ENCODE results near the gene FAM107B. TPM values are rescaled to one million over a fixed set of nuclear protein-coding genes. Genes with fewer than 3 reads are reported as not detected.

FAM107B gene
- total and polyA plus RNA-seq, 2 of the 4 experiments (the other 2 are of a cell fraction) = 26.4 to 27.1 TPM

DNA sequence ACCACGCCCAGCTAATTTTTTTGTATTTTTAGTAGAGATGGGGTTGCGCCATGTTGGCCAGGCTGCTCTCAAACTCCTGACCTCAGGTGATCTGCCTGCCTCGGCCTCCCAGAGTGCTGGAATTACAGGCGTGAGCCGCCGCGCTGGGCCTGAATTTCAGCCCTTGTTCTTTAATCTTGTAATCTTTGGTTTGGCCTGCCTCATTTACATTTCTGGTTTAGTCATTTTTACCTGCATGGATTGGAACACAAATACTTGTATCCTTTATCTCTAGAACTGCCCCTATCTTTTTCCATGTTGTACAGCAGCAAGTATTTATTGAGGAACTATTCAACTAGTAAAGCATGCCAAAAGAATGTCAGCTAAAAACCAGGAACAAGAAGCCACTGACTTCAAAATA is 248.4 kb downstream of the FAM107B start:
- Histone ChIP-seq H4K91ac (ENCODE audit: insufficient read depth, low read depth, low read length) (no peak overlapping the region), H2BK15ac (ENCODE audit: low read depth, low read length) (no peak overlapping the region)

More for the DNA sequence above, 248.4 kb downstream of the FAM107B start:
- Histone ChIP-seq H2AFZ (replicated peaks; ENCODE audit: low read length, poor library complexity) (no peak overlapping the region), H3K18ac (ENCODE audit: low read depth, low read length) (no peak overlapping the region), H3K9me1 (ENCODE audit: insufficient read depth, low read length) (peaks cover 9% of the 10 kb centered on the region), H3K79me1 (ENCODE audit: low read depth in 1 of 2, low read length in 2 of 2) (peaks cover 41 to 76% of the 10 kb centered on the region in 2 experiments), H2BK20ac (ENCODE audit: low read depth, low read length) (no peak overlapping the region), H3K27ac (ENCODE audit: insufficient read depth, low read length) (no peak overlapping the region), H3K23ac (ENCODE audit: low read depth, low read length) (no peak overlapping the region), H3K14ac (replicated peaks; ENCODE audit: low read depth, low read length) (no peak overlapping the region), H3K27me3 (ENCODE audit: control insufficient read depth, insufficient read depth, low read length) (no peaks in the 10 kb centered on the region), H3K4me2 (ENCODE audit: low read depth, low read length) (no peak overlapping the region), H3K9me3 (ENCODE audit: control insufficient read depth, insufficient read depth, low read length) (no peaks in the 10 kb centered on the region), H4K8ac (ENCODE audit: low read depth in 2 of 2, low read length in 2 of 2) (no peak overlapping the region), H3K4me3 (ENCODE audit: insufficient read depth, low read depth, low read length) (no peak overlapping the region), H4K20me1 (ENCODE audit: insufficient read depth, low read length) (peaks cover 17% of the 10 kb centered on the region; the same call in 1 of the 2 replicates), H3K4ac (ENCODE audit: low read depth, low read length) (no peak overlapping the region), H4K5ac (ENCODE audit: low read depth, low read length) (no peak overlapping the region), H2BK5ac (ENCODE audit: low read depth, low read length, poor library complexity, severe bottlenecking) (no peak overlapping the region), H2AK9ac (replicated peaks; ENCODE audit: low read depth, low read length, poor library complexity) (no peak overlapping the region), H3K4me1 (ENCODE audit: control insufficient read depth, insufficient read depth, low read length) (peaks cover 13% of the 10 kb centered on the region), H3K9ac (ENCODE audit: low read depth, low read length) (no peak overlapping the region), H3K36me3 (ENCODE audit: control insufficient read depth, insufficient read depth, low read length) (peaks cover 14% of the 10 kb centered on the region), H2AK5ac (ENCODE audit: low read depth, low read length) (no peak overlapping the region), H2BK120ac (ENCODE audit: low read depth, low read length) (no peak overlapping the region), H3K56ac (ENCODE audit: extremely low read depth, insufficient read depth, low read length) (no peak overlapping the region)
- TF ChIP-seq FOS (IDR thresholded peaks at IDR 0.05; ENCODE audit: low read depth, low read length) (no peak), MAFK (IDR thresholded peaks at IDR 0.05; ENCODE audit: low read depth, low read length) (no peak), MAZ (IDR thresholded peaks at IDR 0.05; ENCODE audit: borderline replicate concordance, low read depth, low read length) (no peak), USF2 (IDR thresholded peaks at IDR 0.05; ENCODE audit: low read depth, low read length) (no peak), RCOR1 (IDR thresholded peaks at IDR 0.05; ENCODE audit: insufficient replicate concordance, low read length) (no peak), SMC3 (IDR thresholded peaks at IDR 0.05; ENCODE audit: low read depth, low read length) (no peak), RAD21 (IDR thresholded peaks at IDR 0.05; ENCODE audit: low read length) (no peak), BHLHE40 (IDR thresholded peaks at IDR 0.05; ENCODE audit: low read depth, low read length) (no peak), CEBPB (IDR thresholded peaks at IDR 0.05; ENCODE audit: low read depth, low read length) (no peak), RFX5 (IDR thresholded peaks at IDR 0.05; ENCODE audit: low read depth, low read length) (no peak), POLR2A (IDR thresholded peaks at IDR 0.05; ENCODE audit: low read depth, low read length) (no peak), MXI1 (IDR thresholded peaks at IDR 0.05; ENCODE audit: borderline replicate concordance, low read depth, low read length) (no peak), CHD1 (IDR thresholded peaks at IDR 0.05; ENCODE audit: low read depth, low read length) (no peak), NFE2L2 (IDR thresholded peaks at IDR 0.05; ENCODE audit: low read depth, low read length) (no peak), ELK1 (IDR thresholded peaks at IDR 0.05; ENCODE audit: borderline replicate concordance, low read depth, low read length) (no peak)
- TF ChIP-seq, protein P1, sequence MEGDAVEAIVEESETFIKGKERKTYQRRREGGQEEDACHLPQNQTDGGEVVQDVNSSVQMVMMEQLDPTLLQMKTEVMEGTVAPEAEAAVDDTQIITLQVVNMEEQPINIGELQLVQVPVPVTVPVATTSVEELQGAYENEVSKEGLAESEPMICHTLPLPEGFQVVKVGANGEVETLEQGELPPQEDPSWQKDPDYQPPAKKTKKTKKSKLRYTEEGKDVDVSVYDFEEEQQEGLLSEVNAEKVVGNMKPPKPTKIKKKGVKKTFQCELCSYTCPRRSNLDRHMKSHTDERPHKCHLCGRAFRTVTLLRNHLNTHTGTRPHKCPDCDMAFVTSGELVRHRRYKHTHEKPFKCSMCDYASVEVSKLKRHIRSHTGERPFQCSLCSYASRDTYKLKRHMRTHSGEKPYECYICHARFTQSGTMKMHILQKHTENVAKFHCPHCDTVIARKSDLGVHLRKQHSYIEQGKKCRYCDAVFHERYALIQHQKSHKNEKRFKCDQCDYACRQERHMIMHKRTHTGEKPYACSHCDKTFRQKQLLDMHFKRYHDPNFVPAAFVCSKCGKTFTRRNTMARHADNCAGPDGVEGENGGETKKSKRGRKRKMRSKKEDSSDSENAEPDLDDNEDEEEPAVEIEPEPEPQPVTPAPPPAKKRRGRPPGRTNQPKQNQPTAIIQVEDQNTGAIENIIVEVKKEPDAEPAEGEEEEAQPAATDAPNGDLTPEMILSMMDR (conservative IDR thresholded peaks at IDR 0.05; ENCODE audit: low read depth, low read length) = no peak
- ATAC-seq (ENCODE audit: low read depth) = no peak
- POLR2A ChIA-PET (ENCODE audit: unreplicated experiment) = no interaction called here
- CTCF ChIA-PET = interaction anchor here (0.8 kb wide), 1 partner anchor 528 kb away, joined by 9 read pairs; no protein-coding TSS in a partner anchor
- dilution Hi-C loops (cut with HindIII; ENCODE audit: low sequenced_read_pairs, unreplicated experiment) = no loop called here
- no TSS peak for BruUV-seq (replicated peaks)
- in situ Hi-C loops (cut with MboI; ENCODE audit: low sequenced_read_pairs) = no loop called here
- no peak for DNase-seq
- 100% methylated on average over 2 of the region's 7 CpGs; no CpG with 5 or more reads in 1 of the 2 experiments for WGBS, 2 experiments (ENCODE audit: extremely low coverage in 2 of 2, insufficient read length in 1 of 2)
- intact Hi-C loops (cut with micrococcal nuclease) = no loop called here

Data from IMR-90 (cell line).